Astrocyte (in vitro differentiated cells and primary cell): Measurements from ENCODE around the gene SIRPD. TPM values are rescaled to one million over a fixed set of nuclear protein-coding genes. Genes with fewer than 3 reads are reported as not detected.

ENCODE experiments used
- DNase-seq: peaks from one replicate; pipeline ENCODE4 v3.0.0-alpha.2; 2010; ENCODE audit warnings: low read depth
- FAIRE-seq: peaks from 2 replicates; lab custom pipeline; 2011; peaks lifted over from hg19 to GRCh38; lab: Jason Lieb, UNC
- H2AFZ ChIP-seq: 2 replicates; pipeline ENCODE4 v1.6.0; 2012; ENCODE audit warnings: low read depth, low read length, inconsistent platforms
- H3K27ac ChIP-seq: 2 replicates; pipeline ENCODE4 v1.5.1; 2011; ENCODE audit warnings: low read depth, low read length, inconsistent platforms
- H3K27me3 ChIP-seq: 2 replicates; pipeline ENCODE4 v1.6.0; 2011; ENCODE audit warnings: low read length, inconsistent platforms; ENCODE audit not compliant: insufficient read depth
- H3K36me3 ChIP-seq: 2 replicates; pipeline ENCODE4 v1.5.1; 2011; ENCODE audit warnings: low read length, inconsistent platforms; ENCODE audit not compliant: insufficient read depth
- H3K4me1 ChIP-seq: 2 replicates; pipeline ENCODE4 v1.5.1; 2011; ENCODE audit warnings: low read length, inconsistent platforms; ENCODE audit not compliant: insufficient read depth
- H3K4me2 ChIP-seq: 2 replicates; pipeline ENCODE4 v1.6.0; 2012; ENCODE audit warnings: low read length, inconsistent platforms
- H3K4me3 ChIP-seq: 2 replicates; pipeline ENCODE4 v1.5.1; 2011; ENCODE audit warnings: low read depth, mild to moderate bottlenecking, low read length, inconsistent platforms; ENCODE audit not compliant: insufficient read depth
- H3K79me2 ChIP-seq: 2 replicates; pipeline ENCODE4 v1.6.0; 2012; ENCODE audit warnings: mild to moderate bottlenecking, low read length, inconsistent platforms; ENCODE audit not compliant: insufficient read depth
- H3K9ac ChIP-seq: 2 replicates; pipeline ENCODE4 v1.6.0; 2012; ENCODE audit warnings: mild to moderate bottlenecking, low read length, inconsistent platforms
- H3K9me3 ChIP-seq: 2 replicates; pipeline ENCODE4 v1.5.1; 2012; ENCODE audit warnings: low read depth, mild to moderate bottlenecking, low read length, inconsistent platforms; ENCODE audit not compliant: insufficient read depth
- H4K20me1 ChIP-seq: 2 replicates; pipeline ENCODE4 v1.6.0; 2012; ENCODE audit warnings: low read length, inconsistent platforms; ENCODE audit not compliant: insufficient read depth
- H3K27ac Mint-ChIP-seq: one replicate; pipeline ENCODE4 v1.8.0; 2021; ENCODE audit warnings: mild to moderate bottlenecking, mixed read lengths; ENCODE audit not compliant: unreplicated experiment
- H3K27me3 Mint-ChIP-seq: one replicate; pipeline ENCODE4 v1.8.0; 2021; ENCODE audit warnings: low read depth, mixed read lengths; ENCODE audit not compliant: unreplicated experiment
- H3K36me3 Mint-ChIP-seq: one replicate; pipeline ENCODE4 v1.8.0; 2021; ENCODE audit warnings: low read depth, mixed read lengths; ENCODE audit not compliant: unreplicated experiment
- H3K4me1 Mint-ChIP-seq: one replicate; pipeline ENCODE4 v1.8.0; 2021; ENCODE audit warnings: low read depth, mixed read lengths; ENCODE audit not compliant: unreplicated experiment
- H3K4me3 Mint-ChIP-seq: one replicate; pipeline ENCODE4 v1.8.0; 2021; ENCODE audit warnings: mild to moderate bottlenecking, moderate library complexity, mixed read lengths; ENCODE audit not compliant: unreplicated experiment
- H3K9me3 Mint-ChIP-seq: one replicate; pipeline ENCODE4 v1.8.0; 2021; ENCODE audit warnings: mild to moderate bottlenecking, mixed read lengths; ENCODE audit not compliant: unreplicated experiment
- EZH2 ChIP-seq: IDR thresholded peaks from 2 replicates; pipeline ENCODE4 v1.6.1; 2012; ENCODE audit warnings: mild to moderate bottlenecking, low read length, inconsistent platforms; ENCODE audit not compliant: insufficient read depth
- total RNA-seq: library from RNA; stranded (reverse); gene quantifications from 2 replicates; pipeline ENCODE4 v1.2.1, GENCODE V29; 2021
- TF ChIP-seq, protein P1 (sequence below): IDR thresholded peaks from 2 replicates; pipeline ENCODE4 v1.5.1; 2011; ENCODE audit warnings: low read depth, mild to moderate bottlenecking, inconsistent platforms, low read length, moderate library complexity; ENCODE audit not compliant: insufficient read depth

SIRPD gene
- total RNA-seq, 1 donor from 2014 or later, result not detected

GRCh38 chr20:1508574-1508973 lies 48.9 kb downstream of the SIRPD start:
- TF ChIP-seq EZH2, result no peak
- TF ChIP-seq, protein P1, sequence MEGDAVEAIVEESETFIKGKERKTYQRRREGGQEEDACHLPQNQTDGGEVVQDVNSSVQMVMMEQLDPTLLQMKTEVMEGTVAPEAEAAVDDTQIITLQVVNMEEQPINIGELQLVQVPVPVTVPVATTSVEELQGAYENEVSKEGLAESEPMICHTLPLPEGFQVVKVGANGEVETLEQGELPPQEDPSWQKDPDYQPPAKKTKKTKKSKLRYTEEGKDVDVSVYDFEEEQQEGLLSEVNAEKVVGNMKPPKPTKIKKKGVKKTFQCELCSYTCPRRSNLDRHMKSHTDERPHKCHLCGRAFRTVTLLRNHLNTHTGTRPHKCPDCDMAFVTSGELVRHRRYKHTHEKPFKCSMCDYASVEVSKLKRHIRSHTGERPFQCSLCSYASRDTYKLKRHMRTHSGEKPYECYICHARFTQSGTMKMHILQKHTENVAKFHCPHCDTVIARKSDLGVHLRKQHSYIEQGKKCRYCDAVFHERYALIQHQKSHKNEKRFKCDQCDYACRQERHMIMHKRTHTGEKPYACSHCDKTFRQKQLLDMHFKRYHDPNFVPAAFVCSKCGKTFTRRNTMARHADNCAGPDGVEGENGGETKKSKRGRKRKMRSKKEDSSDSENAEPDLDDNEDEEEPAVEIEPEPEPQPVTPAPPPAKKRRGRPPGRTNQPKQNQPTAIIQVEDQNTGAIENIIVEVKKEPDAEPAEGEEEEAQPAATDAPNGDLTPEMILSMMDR, result no peak
- Histone ChIP-seq H3K4me1 (no peaks in the 10 kb centered on the region), H3K79me2 (no peaks in the 10 kb centered on the region), H4K20me1 (no peaks in the 10 kb centered on the region), H3K27ac (no peak overlapping the region), H3K36me3 (no peaks in the 10 kb centered on the region), H3K27me3 (peaks cover 15% of the 10 kb centered on the region), H3K9ac (no peak overlapping the region), H3K4me2 (no peak overlapping the region), H3K4me3 (no peak overlapping the region), H2AFZ (no peak overlapping the region), H3K9me3 (no peaks in the 10 kb centered on the region)
- no peak for FAIRE-seq
- H3K9me3 Mint-ChIP-seq, result peaks cover 4% of the 10 kb centered on the region
- H3K36me3 Mint-ChIP-seq, result no peaks in the 10 kb centered on the region
- H3K4me3 Mint-ChIP-seq, result no peak overlapping the region
- no peak for DNase-seq
- H3K4me1 Mint-ChIP-seq, result no peaks in the 10 kb centered on the region
- no peak overlapping the region for H3K27ac Mint-ChIP-seq
- peaks cover 22% of the 10 kb centered on the region for H3K27me3 Mint-ChIP-seq

- Histone ChIP-seq H3K4me2 (no peak overlapping the region), H3K4me3 (no peak overlapping the region), H3K36me3 (no peaks in the 10 kb centered on the region), H3K27me3 (peaks cover 15% of the 10 kb centered on the region), H3K4me1 (no peaks in the 10 kb centered on the region), H3K79me2 (no peaks in the 10 kb centered on the region), H2AFZ (no peak overlapping the region), H4K20me1 (no peaks in the 10 kb centered on the region), H3K9ac (no peak overlapping the region), H3K9me3 (no peaks in the 10 kb centered on the region), H3K27ac (no peak overlapping the region)
- Mint-ChIP-seq H3K9me3 (peaks cover 9% of the 10 kb centered on the region), H3K27me3 (peaks cover 17% of the 10 kb centered on the region), H3K4me1 (no peaks in the 10 kb centered on the region), H3K27ac (no peak overlapping the region), H3K4me3 (no peak overlapping the region), H3K36me3 (no peaks in the 10 kb centered on the region)
- FAIRE-seq (no peak), DNase-seq (no peak)
- no peak for TF ChIP-seq EZH2
- TF ChIP-seq, protein P1, result no peak
Measured at GRCh38 chr20:1507276-1507675, 50.2 kb downstream of the SIRPD start.

DNA sequence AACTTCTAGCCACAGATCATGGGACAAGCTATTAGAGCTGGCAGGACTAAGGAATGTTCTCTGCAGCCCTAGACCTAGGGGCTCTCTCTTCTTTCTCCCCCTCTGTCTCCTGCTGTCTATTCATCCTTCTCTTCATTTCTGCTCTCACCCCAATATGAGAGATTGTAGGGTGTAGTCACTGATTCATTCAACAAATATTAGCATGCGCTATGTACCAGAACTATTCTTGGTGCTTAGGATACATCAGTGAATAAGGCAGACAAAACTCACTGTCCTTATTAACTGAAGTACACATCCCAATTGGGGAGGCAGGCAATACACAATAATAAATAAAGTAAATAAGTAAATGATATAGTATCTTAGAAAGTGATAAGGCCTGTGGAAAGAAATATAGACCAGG lies 51.6 kb downstream of the SIRPD start:
- H3K9ac ChIP-seq, result no peak overlapping the region
- H3K4me1 ChIP-seq, result no peaks in the 10 kb centered on the region

More for the DNA sequence above, 51.6 kb downstream of the SIRPD start:
- H3K27me3 Mint-ChIP-seq, result peaks cover 9% of the 10 kb centered on the region
- no peaks in the 10 kb centered on the region for H3K9me3 ChIP-seq
- peaks cover 13% of the 10 kb centered on the region for H3K27me3 ChIP-seq
- no peak overlapping the region for H3K4me3 ChIP-seq
- FAIRE-seq (no peak), DNase-seq (no peak)
- H3K4me2 ChIP-seq, result no peak overlapping the region
- no peaks in the 10 kb centered on the region for H3K36me3 ChIP-seq
- no peaks in the 10 kb centered on the region for H3K79me2 ChIP-seq
- H3K4me3 Mint-ChIP-seq, result no peak overlapping the region
- H3K27ac ChIP-seq, result no peak overlapping the region
- H4K20me1 ChIP-seq, result no peaks in the 10 kb centered on the region
- H3K9me3 Mint-ChIP-seq, result peaks cover 13% of the 10 kb centered on the region
- no peaks in the 10 kb centered on the region for H3K36me3 Mint-ChIP-seq
- H3K4me1 Mint-ChIP-seq, result no peaks in the 10 kb centered on the region
- no peak overlapping the region for H2AFZ ChIP-seq
- no peak overlapping the region for H3K27ac Mint-ChIP-seq
- TF ChIP-seq EZH2, result no peak
- TF ChIP-seq, protein P1, result no peak
